ENCODE data around the gene SLC44A3.

GRCh38 chr1:94925561-94926125 lies 105.5 kb downstream of the SLC44A3 start:
- TF ChIP-seq, protein P1, sequence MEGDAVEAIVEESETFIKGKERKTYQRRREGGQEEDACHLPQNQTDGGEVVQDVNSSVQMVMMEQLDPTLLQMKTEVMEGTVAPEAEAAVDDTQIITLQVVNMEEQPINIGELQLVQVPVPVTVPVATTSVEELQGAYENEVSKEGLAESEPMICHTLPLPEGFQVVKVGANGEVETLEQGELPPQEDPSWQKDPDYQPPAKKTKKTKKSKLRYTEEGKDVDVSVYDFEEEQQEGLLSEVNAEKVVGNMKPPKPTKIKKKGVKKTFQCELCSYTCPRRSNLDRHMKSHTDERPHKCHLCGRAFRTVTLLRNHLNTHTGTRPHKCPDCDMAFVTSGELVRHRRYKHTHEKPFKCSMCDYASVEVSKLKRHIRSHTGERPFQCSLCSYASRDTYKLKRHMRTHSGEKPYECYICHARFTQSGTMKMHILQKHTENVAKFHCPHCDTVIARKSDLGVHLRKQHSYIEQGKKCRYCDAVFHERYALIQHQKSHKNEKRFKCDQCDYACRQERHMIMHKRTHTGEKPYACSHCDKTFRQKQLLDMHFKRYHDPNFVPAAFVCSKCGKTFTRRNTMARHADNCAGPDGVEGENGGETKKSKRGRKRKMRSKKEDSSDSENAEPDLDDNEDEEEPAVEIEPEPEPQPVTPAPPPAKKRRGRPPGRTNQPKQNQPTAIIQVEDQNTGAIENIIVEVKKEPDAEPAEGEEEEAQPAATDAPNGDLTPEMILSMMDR (tag by site-specific recombination; IDR thresholded peaks at IDR 0.05) = 0 out of 2 replicates have a peak, but pooled peaks have one; percentile 37
- TF ChIP-seq ZNF561 (tag by site-specific recombination; IDR thresholded peaks at IDR 0.05; ENCODE audit: borderline replicate concordance) (peak; percentile 81), GLI4 (tag by site-specific recombination; IDR thresholded peaks at IDR 0.05) (0 out of 2 replicates have a peak, but pooled peaks have one; percentile 8), REPIN1 (tag by site-specific recombination; IDR thresholded peaks at IDR 0.05; ENCODE audit: low read depth) (no peak), ZFP37 (tag by site-specific recombination; IDR thresholded peaks at IDR 0.05) (no peak), PRDM6 (tag by site-specific recombination; IDR thresholded peaks at IDR 0.05) (no peak), ZNF23 (tag by site-specific recombination; IDR thresholded peaks at IDR 0.05; ENCODE audit: borderline replicate concordance) (no peak), ZSCAN23 (tag by site-specific recombination; IDR thresholded peaks at IDR 0.05) (no peak), KLF16 (tag by site-specific recombination; IDR thresholded peaks at IDR 0.05) (no peak), ZNF146 (tag by site-specific recombination; IDR thresholded peaks at IDR 0.05) (no peak), ZNF776 (tag by site-specific recombination; IDR thresholded peaks at IDR 0.05; ENCODE audit: borderline replicate concordance) (no peak), ZNF311 (tag by site-specific recombination; IDR thresholded peaks at IDR 0.05; ENCODE audit: borderline replicate concordance) (no peak)
- TF ChIP-seq, protein P2, sequence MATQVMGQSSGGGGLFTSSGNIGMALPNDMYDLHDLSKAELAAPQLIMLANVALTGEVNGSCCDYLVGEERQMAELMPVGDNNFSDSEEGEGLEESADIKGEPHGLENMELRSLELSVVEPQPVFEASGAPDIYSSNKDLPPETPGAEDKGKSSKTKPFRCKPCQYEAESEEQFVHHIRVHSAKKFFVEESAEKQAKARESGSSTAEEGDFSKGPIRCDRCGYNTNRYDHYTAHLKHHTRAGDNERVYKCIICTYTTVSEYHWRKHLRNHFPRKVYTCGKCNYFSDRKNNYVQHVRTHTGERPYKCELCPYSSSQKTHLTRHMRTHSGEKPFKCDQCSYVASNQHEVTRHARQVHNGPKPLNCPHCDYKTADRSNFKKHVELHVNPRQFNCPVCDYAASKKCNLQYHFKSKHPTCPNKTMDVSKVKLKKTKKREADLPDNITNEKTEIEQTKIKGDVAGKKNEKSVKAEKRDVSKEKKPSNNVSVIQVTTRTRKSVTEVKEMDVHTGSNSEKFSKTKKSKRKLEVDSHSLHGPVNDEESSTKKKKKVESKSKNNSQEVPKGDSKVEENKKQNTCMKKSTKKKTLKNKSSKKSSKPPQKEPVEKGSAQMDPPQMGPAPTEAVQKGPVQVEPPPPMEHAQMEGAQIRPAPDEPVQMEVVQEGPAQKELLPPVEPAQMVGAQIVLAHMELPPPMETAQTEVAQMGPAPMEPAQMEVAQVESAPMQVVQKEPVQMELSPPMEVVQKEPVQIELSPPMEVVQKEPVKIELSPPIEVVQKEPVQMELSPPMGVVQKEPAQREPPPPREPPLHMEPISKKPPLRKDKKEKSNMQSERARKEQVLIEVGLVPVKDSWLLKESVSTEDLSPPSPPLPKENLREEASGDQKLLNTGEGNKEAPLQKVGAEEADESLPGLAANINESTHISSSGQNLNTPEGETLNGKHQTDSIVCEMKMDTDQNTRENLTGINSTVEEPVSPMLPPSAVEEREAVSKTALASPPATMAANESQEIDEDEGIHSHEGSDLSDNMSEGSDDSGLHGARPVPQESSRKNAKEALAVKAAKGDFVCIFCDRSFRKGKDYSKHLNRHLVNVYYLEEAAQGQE (tag by site-specific recombination; IDR thresholded peaks at IDR 0.05) = no peak
- TF ChIP-seq, protein P3, sequence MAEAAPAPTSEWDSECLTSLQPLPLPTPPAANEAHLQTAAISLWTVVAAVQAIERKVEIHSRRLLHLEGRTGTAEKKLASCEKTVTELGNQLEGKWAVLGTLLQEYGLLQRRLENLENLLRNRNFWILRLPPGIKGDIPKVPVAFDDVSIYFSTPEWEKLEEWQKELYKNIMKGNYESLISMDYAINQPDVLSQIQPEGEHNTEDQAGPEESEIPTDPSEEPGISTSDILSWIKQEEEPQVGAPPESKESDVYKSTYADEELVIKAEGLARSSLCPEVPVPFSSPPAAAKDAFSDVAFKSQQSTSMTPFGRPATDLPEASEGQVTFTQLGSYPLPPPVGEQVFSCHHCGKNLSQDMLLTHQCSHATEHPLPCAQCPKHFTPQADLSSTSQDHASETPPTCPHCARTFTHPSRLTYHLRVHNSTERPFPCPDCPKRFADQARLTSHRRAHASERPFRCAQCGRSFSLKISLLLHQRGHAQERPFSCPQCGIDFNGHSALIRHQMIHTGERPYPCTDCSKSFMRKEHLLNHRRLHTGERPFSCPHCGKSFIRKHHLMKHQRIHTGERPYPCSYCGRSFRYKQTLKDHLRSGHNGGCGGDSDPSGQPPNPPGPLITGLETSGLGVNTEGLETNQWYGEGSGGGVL (tag by site-specific recombination; IDR thresholded peaks at IDR 0.05) = peak; percentile 93
